ENCODE data around the gene MAST3.

- TF ChIP-seq CTCF (conservative IDR thresholded peaks at IDR 0.05 in 1 of 2, IDR thresholded peaks at IDR 0.05 in 1 of 2; ENCODE audit: extremely low read depth in 1 of 2, insufficient read depth in 1 of 2, low read depth in 1 of 2, low read length in 2 of 2) (no peak), EZH2 (IDR thresholded peaks at IDR 0.05; ENCODE audit: borderline replicate concordance, low read length) (no peak)
Measured at GRCh38 chr19:18173054-18173571, 75.5 kb downstream of the MAST3 start.

All from mammary epithelial cell (primary cell).